Muscle of leg (tissue), 11 donors: ENCODE measurements around the gene TESK2. TPM values are rescaled to one million over a fixed set of nuclear protein-coding genes. Genes with fewer than 3 reads are reported as not detected.
A peak's percentile ranks its signal among the peaks of the same experiment; 100 is the strongest.

Experiments used
- DNase-seq: peaks from one replicate; pipeline ENCODE4 v3.0.0; 2013
- H3K27ac ChIP-seq: one replicate; pipeline ENCODE4 v1.5.1; 2013; ENCODE audit warnings: mild to moderate bottlenecking, low read length, control low read depth
- H3K27me3 ChIP-seq: one replicate; pipeline ENCODE4 v1.6.1; 2013; ENCODE audit warnings: low read length; ENCODE audit not compliant: control insufficient read depth, insufficient read depth
- H3K36me3 ChIP-seq: one replicate; pipeline ENCODE4 v1.6.1; 2013; ENCODE audit warnings: low read length; ENCODE audit not compliant: control insufficient read depth, insufficient read depth
- H3K4me1 ChIP-seq: one replicate; pipeline ENCODE4 v1.6.1; 2013; ENCODE audit warnings: low read length; ENCODE audit not compliant: control insufficient read depth, insufficient read depth
- H3K4me3 ChIP-seq: one replicate; pipeline ENCODE4 v1.5.1; 2013; ENCODE audit warnings: low read length, control low read depth
- H3K9me3 ChIP-seq: replicated peaks from 2 replicates; pipeline ENCODE4 v1.6.1; 2013; ENCODE audit warnings: low read depth, low read length; ENCODE audit not compliant: control insufficient read depth
- WGBS: methylation state at CpG from one replicate; pipeline ENCODE4 v1.1.5; 2013; ENCODE audit warnings: missing lambda C conversion rate; ENCODE audit not compliant: insufficient coverage; 5-methylcytosine and 5-hydroxymethylcytosine counted together
- polyA plus RNA-seq, 8 donors: library from polyadenylated mRNA; unstranded; fragments of 120-200 nt; gene quantifications; one replicate each; pipeline versions ENCODE4 v1.2.1 to v1.2.3, GENCODE V29; 2013; ENCODE audit warnings: inconsistent platforms in 1 of 8, low replicate concordance in 1 of 8; ENCODE audit not compliant: insufficient read length in 8 of 8, insufficient read depth in 1 of 8
- total RNA-seq: library from RNA; stranded (reverse); fragments of 120-200 nt; gene quantifications from one replicate; pipeline ENCODE4 v1.2.4, GENCODE V29; 2013

The TESK2 gene
- total and polyA plus RNA-seq, 9 donors = 1.3 to 3.1 (median 2.2) TPM

- Histone ChIP-seq H3K27me3 (peaks cover 2% of the 10 kb centered on the region), H3K27ac (no peak overlapping the region), H3K4me1 (peaks cover 19% of the 10 kb centered on the region), H3K9me3 (no peaks in the 10 kb centered on the region), H3K36me3 (peaks cover 51% of the 10 kb centered on the region), H3K4me3 (no peak overlapping the region)
- 96% methylated on average over 14 of the region's 18 CpGs for WGBS
- DNase-seq = no peak
Measured at GRCh38 chr1:45331436-45332345, 159.3 kb downstream of the TESK2 start.

- Histone ChIP-seq H3K4me1 (peaks cover 28% of the 10 kb centered on the region), H3K9me3 (no peaks in the 10 kb centered on the region), H3K36me3 (peaks cover 49% of the 10 kb centered on the region), H3K4me3 (no peak overlapping the region), H3K27ac (no peak overlapping the region), H3K27me3 (peaks cover 2% of the 10 kb centered on the region)
- WGBS = 0% methylated on average over 1 of the region's 4 CpGs
- DNase-seq = no peak
Measured at GRCh38 chr1:45329445-45329844, 161.5 kb downstream of the TESK2 start.

GRCh38 chr1:45328680-45329079, 162.3 kb downstream of the TESK2 start:
- Histone ChIP-seq H3K27me3 (peaks cover 2% of the 10 kb centered on the region), H3K9me3 (no peaks in the 10 kb centered on the region), H3K27ac (no peak overlapping the region), H3K36me3 (peaks cover 42% of the 10 kb centered on the region), H3K4me1 (peaks cover 23% of the 10 kb centered on the region), H3K4me3 (no peak overlapping the region)
- DNase-seq = no peak
- WGBS = no CpG with 5 or more reads among the region's 5 CpGs

- Histone ChIP-seq H3K4me3 (peak overlapping the region; percentile 54), H3K27ac (no peak overlapping the region), H3K4me1 (peaks cover 23% of the 10 kb centered on the region), H3K9me3 (no peaks in the 10 kb centered on the region), H3K27me3 (peaks cover 2% of the 10 kb centered on the region), H3K36me3 (peaks cover 34% of the 10 kb centered on the region)
- no peak for DNase-seq
- 26% methylated on average over 18 of the region's 19 CpGs for WGBS
Measured at GRCh38 chr1:45327644-45328515, 163.1 kb downstream of the TESK2 start.

- H3K9me3 ChIP-seq = no peaks in the 10 kb centered on the region
Measured at GRCh38 chr1:45326627-45327623, 164.0 kb downstream of the TESK2 start, which contains the start of gene HPDL. HPDL (plus strand) TSS chr1:45326895; CDS start chr1:45327149, 254 bp downstream.

GRCh38 chr1:45325851-45326506, 165.0 kb downstream of the TESK2 start:
- no peaks in the 10 kb centered on the region for H3K9me3 ChIP-seq
- WGBS = 0% methylated on average over 1 of the region's 6 CpGs
- H3K4me1 ChIP-seq = peaks cover 23% of the 10 kb centered on the region
- H3K27ac ChIP-seq = no peak overlapping the region
- H3K36me3 ChIP-seq = peaks cover 16% of the 10 kb centered on the region
- no peak for DNase-seq
- peak overlapping the region; percentile 54 for H3K4me3 ChIP-seq
- peaks cover 2% of the 10 kb centered on the region for H3K27me3 ChIP-seq

More at GRCh38 chr1:45326627-45327623, 164.0 kb downstream of the TESK2 start, which contains the start of gene HPDL:
- peaks cover 23% of the 10 kb centered on the region for H3K4me1 ChIP-seq
- 3% methylated on average over 92 of the region's 96 CpGs for WGBS
- peaks cover 2% of the 10 kb centered on the region for H3K27me3 ChIP-seq
- peak within 1 kb of the TSS; percentile 54 for H3K4me3 ChIP-seq
- H3K36me3 ChIP-seq = peaks cover 25% of the 10 kb centered on the region
- peak; percentile 83 for DNase-seq
- H3K27ac ChIP-seq = no peak within 1 kb of the TSS

- no peak overlapping the region for H3K27ac ChIP-seq
- WGBS = 57% methylated on average over 1 of the region's 10 CpGs
- H3K4me3 ChIP-seq = no peak overlapping the region
- DNase-seq = no peak
- no peaks in the 10 kb centered on the region for H3K9me3 ChIP-seq
- no peaks in the 10 kb centered on the region for H3K27me3 ChIP-seq
- H3K4me1 ChIP-seq = peaks cover 18% of the 10 kb centered on the region
- no peaks in the 10 kb centered on the region for H3K36me3 ChIP-seq
Measured at GRCh38 chr1:45322486-45323040, 168.4 kb downstream of the TESK2 start.

- Histone ChIP-seq H3K4me1 (peaks cover 8% of the 10 kb centered on the region), H3K36me3 (no peaks in the 10 kb centered on the region), H3K27ac (no peak overlapping the region), H3K4me3 (no peak overlapping the region), H3K9me3 (no peaks in the 10 kb centered on the region), H3K27me3 (no peaks in the 10 kb centered on the region)
- DNase-seq = no peak
- WGBS = 86% methylated on average over 5 of the region's 5 CpGs
Measured at GRCh38 chr1:45321444-45321843, 169.5 kb downstream of the TESK2 start.

- 57% methylated on average over 4 of the region's 4 CpGs for WGBS
- DNase-seq = no peak
- H3K4me3 ChIP-seq = no peak overlapping the region
Measured at GRCh38 chr1:45319761-45320160, 171.2 kb downstream of the TESK2 start.

More at GRCh38 chr1:45319761-45320160, 171.2 kb downstream of the TESK2 start:
- H3K36me3 ChIP-seq = no peaks in the 10 kb centered on the region
- no peaks in the 10 kb centered on the region for H3K9me3 ChIP-seq
- no peak overlapping the region for H3K27ac ChIP-seq
- no peaks in the 10 kb centered on the region for H3K27me3 ChIP-seq
- no peaks in the 10 kb centered on the region for H3K4me1 ChIP-seq
